SKM-1 (cell line): Measurements from ENCODE around the gene ZNF839.
"Not testable (repeated sequence)": the region's sequence is repeated elsewhere in the genome, so short reads cannot be mapped to it uniquely, and the experiment has no call there.

ENCODE experiments used
- DNase-seq: peaks from one replicate; lab custom pipeline; 2025; ENCODE audit not compliant: unreplicated experiment; lab: John Stamatoyannopoulos, UW

ZNF839 gene

GRCh38 chr14:102304611-102305506 is 14.7 kb upstream of the ZNF839 start, which contains the start of gene MOK:
MOK (minus strand) TSS chr14:102305164; CDS start chr14:102304968, 196 bp downstream.
- peak; percentile 69 for DNase-seq

GRCh38 chr14:102314242-102315011 is 5.1 kb upstream of the ZNF839 start:
- DNase-seq, result no peak

GRCh38 chr14:102315121-102315520 is 4.4 kb upstream of the ZNF839 start:
- no peak for DNase-seq

GRCh38 chr14:102316338-102316742 is 3.2 kb upstream of the ZNF839 start:
- no peak for DNase-seq

GRCh38 chr14:102316743-102317563 is 2.6 kb upstream of the ZNF839 start:
- DNase-seq, result peak; percentile 31

- DNase-seq, result no peak
Observed at GRCh38 chr14:102317564-102318248, 1.8 kb upstream of the ZNF839 start.

- DNase-seq, result no peak
Observed at GRCh38 chr14:102318781-102319276, 717 bp upstream of the ZNF839 start.

GRCh38 chr14:102320033-102320660 is 601 bp downstream of the ZNF839 start:
- DNase-seq, result no peak

GRCh38 chr14:102320671-102321455 is 1.3 kb downstream of the ZNF839 start:
- no peak for DNase-seq

- DNase-seq, result no peak
Observed at GRCh38 chr14:102321456-102322422, 2.2 kb downstream of the ZNF839 start.

GRCh38 chr14:102323102-102323501 is 3.6 kb downstream of the ZNF839 start:
- peak; percentile 17 for DNase-seq

GRCh38 chr14:102325791-102326345 is 6.3 kb downstream of the ZNF839 start:
- no peak for DNase-seq

- DNase-seq, result no peak
Observed at GRCh38 chr14:102326583-102326982, 7.0 kb downstream of the ZNF839 start.

- not testable (repeated sequence) for DNase-seq
Observed at GRCh38 chr14:102329381-102329780, 9.8 kb downstream of the ZNF839 start.

- no peak for DNase-seq
Observed at GRCh38 chr14:102330806-102331205, 11.3 kb downstream of the ZNF839 start.

- DNase-seq, result no peak
Observed at GRCh38 chr14:102333390-102333789, 13.8 kb downstream of the ZNF839 start.
